ENCODE results near the gene BRINP1.

The BRINP1 gene

GRCh38 chr9:119372951-119373350, 3.7 kb upstream of the BRINP1 start:
- H2AFZ ChIP-seq (ENCODE audit: low read length) = no peak overlapping the region
- no peaks in the 10 kb centered on the region for H3K27me3 ChIP-seq (ENCODE audit: insufficient read depth, low read length, poor library complexity, severe bottlenecking)
- H3K79me2 ChIP-seq (ENCODE audit: insufficient read depth, low read length) = no peaks in the 10 kb centered on the region
- no peaks in the 10 kb centered on the region for H3K9me2 ChIP-seq (replicated peaks; ENCODE audit: low read depth, low read length)
- no peaks in the 10 kb centered on the region for H3F3A ChIP-seq (ENCODE audit: low read depth)
- H3K9ac ChIP-seq (ENCODE audit: low read depth, low read length, poor library complexity, severe bottlenecking) = no peak overlapping the region
- no peak overlapping the region for H3K4me3 ChIP-seq (ENCODE audit: low read length, poor library complexity, severe bottlenecking)
- no peak overlapping the region for H3K4me2 ChIP-seq (ENCODE audit: low read depth, low read length, poor library complexity, severe bottlenecking)
- no peaks in the 10 kb centered on the region for H3K9me3 ChIP-seq (ENCODE audit: insufficient read depth, low read depth, low read length)
- no peaks in the 10 kb centered on the region for H3K36me3 ChIP-seq (ENCODE audit: insufficient read depth, low read length)
- H4K20me1 ChIP-seq (ENCODE audit: insufficient read depth, low read length, poor library complexity, severe bottlenecking) = no peaks in the 10 kb centered on the region
- no peaks in the 10 kb centered on the region for H3K4me1 ChIP-seq (ENCODE audit: insufficient read depth, low read length, poor library complexity, severe bottlenecking)
- no peak for TF ChIP-seq CTCF (conservative IDR thresholded peaks at IDR 0.05; ENCODE audit: low read length)
- no peak for TF ChIP-seq EZH2phosphoT487 (IDR thresholded peaks at IDR 0.05; ENCODE audit: borderline replicate concordance)

DNA sequence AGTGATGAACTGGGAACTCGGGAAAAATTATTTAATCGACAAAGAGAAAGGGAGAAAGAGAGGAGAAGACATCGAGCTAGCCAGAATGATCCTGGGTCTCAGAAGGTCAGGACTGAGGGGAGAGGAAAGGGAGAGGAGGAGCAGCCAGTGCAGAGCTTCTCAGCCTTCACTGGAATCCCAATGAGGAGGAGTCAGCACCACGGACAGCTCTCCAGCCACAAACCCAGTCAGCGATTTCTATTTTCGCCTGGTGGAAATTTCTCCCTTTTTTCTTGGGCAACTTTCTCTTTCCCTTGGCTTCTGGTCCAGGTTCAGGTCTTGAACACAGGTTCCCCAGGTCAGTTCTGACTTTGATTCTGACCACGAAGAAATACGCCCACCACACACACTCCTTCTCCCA, 1.6 kb upstream of the BRINP1 start:
- no peaks in the 10 kb centered on the region for H3K4me1 ChIP-seq (ENCODE audit: insufficient read depth, low read length, poor library complexity, severe bottlenecking)
- no peak for TF ChIP-seq CTCF (conservative IDR thresholded peaks at IDR 0.05; ENCODE audit: low read length)
- TF ChIP-seq EZH2phosphoT487 (IDR thresholded peaks at IDR 0.05; ENCODE audit: borderline replicate concordance) = no peak
- no peak overlapping the region for H3K9ac ChIP-seq (ENCODE audit: low read depth, low read length, poor library complexity, severe bottlenecking)
- no peak overlapping the region for H3K4me2 ChIP-seq (ENCODE audit: low read depth, low read length, poor library complexity, severe bottlenecking)
- H4K20me1 ChIP-seq (ENCODE audit: insufficient read depth, low read length, poor library complexity, severe bottlenecking) = no peaks in the 10 kb centered on the region
- H2AFZ ChIP-seq (ENCODE audit: low read length) = no peak overlapping the region
- H3F3A ChIP-seq (ENCODE audit: low read depth) = no peaks in the 10 kb centered on the region
- H3K36me3 ChIP-seq (ENCODE audit: insufficient read depth, low read length) = no peaks in the 10 kb centered on the region
- no peaks in the 10 kb centered on the region for H3K9me3 ChIP-seq (ENCODE audit: insufficient read depth, low read depth, low read length)
- no peaks in the 10 kb centered on the region for H3K9me2 ChIP-seq (replicated peaks; ENCODE audit: low read depth, low read length)
- H3K79me2 ChIP-seq (ENCODE audit: insufficient read depth, low read length) = no peaks in the 10 kb centered on the region
- no peak overlapping the region for H3K4me3 ChIP-seq (ENCODE audit: low read length, poor library complexity, severe bottlenecking)
- no peaks in the 10 kb centered on the region for H3K27me3 ChIP-seq (ENCODE audit: insufficient read depth, low read length, poor library complexity, severe bottlenecking)

DNA sequence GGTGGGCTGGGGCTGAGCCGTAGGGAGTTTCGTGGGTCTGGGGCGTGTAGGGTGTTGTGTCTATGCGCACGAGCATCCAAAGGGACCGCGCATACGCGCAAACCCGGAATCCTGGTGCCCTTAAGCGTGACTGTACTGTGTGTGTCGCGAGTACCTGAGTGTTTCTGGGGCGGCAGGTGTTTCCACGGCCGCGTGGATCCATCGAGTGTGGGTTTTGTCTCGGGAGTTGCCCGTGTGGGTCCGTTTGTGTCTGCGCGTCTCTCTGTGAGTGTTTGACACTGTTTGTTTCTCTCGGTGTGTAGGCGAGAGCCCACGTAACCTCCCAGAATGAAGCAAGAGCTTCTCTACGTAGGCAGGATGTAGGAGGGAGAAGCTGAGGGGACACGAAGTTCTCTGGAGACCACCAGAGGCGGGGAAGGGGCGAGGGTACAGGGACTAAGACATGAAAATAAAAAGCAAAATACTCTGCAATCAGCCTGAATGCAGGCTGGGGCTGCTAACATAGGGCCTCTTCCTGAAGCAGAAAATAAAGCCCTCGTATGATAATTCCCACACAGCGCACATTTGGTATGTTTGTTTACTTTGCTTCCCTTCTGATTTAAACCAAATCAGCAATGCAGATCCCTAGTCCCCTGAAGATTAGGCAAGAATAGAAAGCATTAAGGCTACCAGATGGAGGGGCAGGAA, 588 bp upstream of the BRINP1 start:
- Histone ChIP-seq H3K9ac (ENCODE audit: low read depth, low read length, poor library complexity, severe bottlenecking) (no peak overlapping the region), H2AFZ (ENCODE audit: low read length) (no peak overlapping the region), H3K79me2 (ENCODE audit: insufficient read depth, low read length) (no peaks in the 10 kb centered on the region), H3K27me3 (ENCODE audit: insufficient read depth, low read length, poor library complexity, severe bottlenecking) (no peaks in the 10 kb centered on the region), H4K20me1 (ENCODE audit: insufficient read depth, low read length, poor library complexity, severe bottlenecking) (no peaks in the 10 kb centered on the region), H3K4me3 (ENCODE audit: low read length, poor library complexity, severe bottlenecking) (no peak overlapping the region), H3K4me2 (ENCODE audit: low read depth, low read length, poor library complexity, severe bottlenecking) (no peak overlapping the region), H3F3A (ENCODE audit: low read depth) (no peaks in the 10 kb centered on the region), H3K4me1 (ENCODE audit: insufficient read depth, low read length, poor library complexity, severe bottlenecking) (no peaks in the 10 kb centered on the region), H3K9me3 (ENCODE audit: insufficient read depth, low read depth, low read length) (no peaks in the 10 kb centered on the region), H3K36me3 (ENCODE audit: insufficient read depth, low read length) (no peaks in the 10 kb centered on the region), H3K9me2 (replicated peaks; ENCODE audit: low read depth, low read length) (no peaks in the 10 kb centered on the region)
- TF ChIP-seq CTCF (conservative IDR thresholded peaks at IDR 0.05; ENCODE audit: low read length) = no peak
- no peak for TF ChIP-seq EZH2phosphoT487 (IDR thresholded peaks at IDR 0.05; ENCODE audit: borderline replicate concordance)
